DOHH2 (cell line): ENCODE measurements around the gene NKAP.
A peak's percentile ranks its signal among the peaks of the same experiment; 100 is the strongest.

Experiments
- H3F3A ChIP-seq: fragments of 200-600 bp; sonication (generic), shearing (Covaris generic); 2 replicates; pipeline ENCODE4 v1.6.0; 2016; ENCODE audit warnings: antibody characterized with exemption, mild to moderate bottlenecking; ENCODE audit not compliant: control insufficient read depth, insufficient read depth
- H3K27ac ChIP-seq: fragments of 200-600 bp; sonication (generic); 2 replicates; pipeline ENCODE4 v1.5.1; 2014; ENCODE audit warnings: low read depth, mild to moderate bottlenecking, low read length, moderate library complexity
- H3K27me3 ChIP-seq: fragments of 200-600 bp; sonication (generic); 2 replicates; pipeline ENCODE4 v1.6.1; 2014; ENCODE audit warnings: mild to moderate bottlenecking, low read length, mixed read lengths; ENCODE audit not compliant: control insufficient read depth
- H3K36me3 ChIP-seq: fragments of 200-600 bp; sonication (generic); 2 replicates; pipeline ENCODE4 v1.6.1; 2014; ENCODE audit warnings: mild to moderate bottlenecking, low read length, moderate library complexity, mixed read lengths; ENCODE audit not compliant: control insufficient read depth
- H3K4me1 ChIP-seq: fragments of 200-600 bp; sonication (generic); 2 replicates; pipeline ENCODE4 v1.6.1; 2014; ENCODE audit warnings: mild to moderate bottlenecking, low read length, mixed read lengths; ENCODE audit not compliant: control insufficient read depth
- H3K4me2 ChIP-seq: fragments of 200-600 bp; sonication (generic); 2 replicates; pipeline ENCODE4 v1.6.0; 2014; ENCODE audit warnings: mild to moderate bottlenecking, low read length, moderate library complexity
- H3K4me3 ChIP-seq: fragments of 200-600 bp; sonication (generic); 2 replicates; pipeline ENCODE4 v1.5.1; 2014; ENCODE audit warnings: mild to moderate bottlenecking, low read length, mixed read lengths
- H3K79me2 ChIP-seq: fragments of 200-600 bp; sonication (generic); 2 replicates; pipeline ENCODE4 v1.6.1; 2014; ENCODE audit warnings: mild to moderate bottlenecking, low read length, mixed read lengths; ENCODE audit not compliant: control insufficient read depth
- H3K9me2 ChIP-seq: fragments of 200-600 bp; sonication (generic); replicated peaks from 2 replicates; pipeline ENCODE4 v1.6.1; 2014; ENCODE audit warnings: mild to moderate bottlenecking, low read length, mixed read lengths; ENCODE audit not compliant: control insufficient read depth
- H3K9me3 ChIP-seq: fragments of 200-600 bp; sonication (generic); 2 replicates; pipeline ENCODE4 v1.6.1; 2014; ENCODE audit warnings: antibody characterized with exemption, low read length, mixed read lengths; ENCODE audit not compliant: control insufficient read depth, insufficient read depth
- H4K20me1 ChIP-seq: fragments of 200-600 bp; sonication (generic); 2 replicates; pipeline ENCODE4 v1.6.0; 2014; ENCODE audit warnings: low read depth, mild to moderate bottlenecking, antibody characterized with exemption, low read length, moderate library complexity; ENCODE audit not compliant: control insufficient read depth, insufficient read depth
- EZH2phosphoT487 ChIP-seq: fragments of 200-600 bp; sonication (generic); IDR thresholded peaks from 2 replicates; pipeline ENCODE4 v1.6.1; 2017; ENCODE audit warnings: borderline replicate concordance, mild to moderate bottlenecking, antibody characterized with exemption, low read length, moderate library complexity, mixed read lengths
- TF ChIP-seq, protein P1 (sequence below): fragments of 200-600 bp; sonication (generic); IDR thresholded peaks from one replicate; pipeline ENCODE4 v1.5.1; 2014; ENCODE audit warnings: antibody characterized with exemption, mild to moderate bottlenecking, low read depth, low read length; ENCODE audit not compliant: poor library complexity, severe bottlenecking

Gene NKAP

DNA sequence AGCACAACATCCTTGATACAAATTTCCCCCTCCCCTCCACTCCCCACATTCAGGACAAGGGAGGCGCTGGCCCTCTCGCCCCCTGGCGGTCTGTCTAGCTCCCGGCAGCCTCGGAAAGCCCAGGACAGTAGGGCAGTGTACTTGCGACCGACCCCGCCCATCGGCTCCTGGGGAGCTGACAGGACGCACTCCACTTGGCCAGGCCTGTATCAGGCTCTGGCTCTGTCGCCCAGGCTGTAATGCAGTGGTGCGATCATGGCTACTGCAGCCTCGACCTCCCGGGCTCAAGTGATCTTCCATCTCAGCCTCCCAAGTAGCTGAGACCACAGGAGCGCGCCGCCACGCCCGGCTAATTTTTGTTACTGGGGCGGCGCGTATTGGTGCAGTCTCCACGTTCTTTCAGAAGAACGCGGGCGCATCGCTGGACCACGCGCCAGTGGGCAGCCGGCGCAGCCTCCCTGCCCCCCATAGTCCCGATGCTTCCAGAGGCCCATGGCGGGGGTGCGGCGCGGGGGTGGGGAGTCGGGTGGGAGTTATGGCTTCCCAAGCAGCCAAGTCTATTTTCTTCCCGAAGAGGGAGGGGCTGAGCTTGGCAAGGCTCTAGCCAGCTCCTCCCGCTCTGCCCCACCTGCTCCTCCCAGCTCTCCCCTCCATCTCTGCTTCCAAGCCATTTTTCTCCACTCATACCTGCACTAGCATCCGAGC is 55.7 kb downstream of the NKAP start:
- Histone ChIP-seq H3K4me3 (peak overlapping the region; percentile 67), H4K20me1 (no peaks in the 10 kb centered on the region), H3K4me1 (peaks cover 6% of the 10 kb centered on the region), H3K79me2 (no peaks in the 10 kb centered on the region), H3K27me3 (no peaks in the 10 kb centered on the region), H3K9me2 (no peaks in the 10 kb centered on the region), H3F3A (no peaks in the 10 kb centered on the region), H3K4me2 (peak overlapping the region; percentile 65), H3K27ac (no peak overlapping the region), H3K36me3 (no peaks in the 10 kb centered on the region), H3K9me3 (no peaks in the 10 kb centered on the region)
- TF ChIP-seq, protein P1, sequence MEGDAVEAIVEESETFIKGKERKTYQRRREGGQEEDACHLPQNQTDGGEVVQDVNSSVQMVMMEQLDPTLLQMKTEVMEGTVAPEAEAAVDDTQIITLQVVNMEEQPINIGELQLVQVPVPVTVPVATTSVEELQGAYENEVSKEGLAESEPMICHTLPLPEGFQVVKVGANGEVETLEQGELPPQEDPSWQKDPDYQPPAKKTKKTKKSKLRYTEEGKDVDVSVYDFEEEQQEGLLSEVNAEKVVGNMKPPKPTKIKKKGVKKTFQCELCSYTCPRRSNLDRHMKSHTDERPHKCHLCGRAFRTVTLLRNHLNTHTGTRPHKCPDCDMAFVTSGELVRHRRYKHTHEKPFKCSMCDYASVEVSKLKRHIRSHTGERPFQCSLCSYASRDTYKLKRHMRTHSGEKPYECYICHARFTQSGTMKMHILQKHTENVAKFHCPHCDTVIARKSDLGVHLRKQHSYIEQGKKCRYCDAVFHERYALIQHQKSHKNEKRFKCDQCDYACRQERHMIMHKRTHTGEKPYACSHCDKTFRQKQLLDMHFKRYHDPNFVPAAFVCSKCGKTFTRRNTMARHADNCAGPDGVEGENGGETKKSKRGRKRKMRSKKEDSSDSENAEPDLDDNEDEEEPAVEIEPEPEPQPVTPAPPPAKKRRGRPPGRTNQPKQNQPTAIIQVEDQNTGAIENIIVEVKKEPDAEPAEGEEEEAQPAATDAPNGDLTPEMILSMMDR, result peak; percentile 63
- TF ChIP-seq EZH2phosphoT487, result no peak

DNA sequence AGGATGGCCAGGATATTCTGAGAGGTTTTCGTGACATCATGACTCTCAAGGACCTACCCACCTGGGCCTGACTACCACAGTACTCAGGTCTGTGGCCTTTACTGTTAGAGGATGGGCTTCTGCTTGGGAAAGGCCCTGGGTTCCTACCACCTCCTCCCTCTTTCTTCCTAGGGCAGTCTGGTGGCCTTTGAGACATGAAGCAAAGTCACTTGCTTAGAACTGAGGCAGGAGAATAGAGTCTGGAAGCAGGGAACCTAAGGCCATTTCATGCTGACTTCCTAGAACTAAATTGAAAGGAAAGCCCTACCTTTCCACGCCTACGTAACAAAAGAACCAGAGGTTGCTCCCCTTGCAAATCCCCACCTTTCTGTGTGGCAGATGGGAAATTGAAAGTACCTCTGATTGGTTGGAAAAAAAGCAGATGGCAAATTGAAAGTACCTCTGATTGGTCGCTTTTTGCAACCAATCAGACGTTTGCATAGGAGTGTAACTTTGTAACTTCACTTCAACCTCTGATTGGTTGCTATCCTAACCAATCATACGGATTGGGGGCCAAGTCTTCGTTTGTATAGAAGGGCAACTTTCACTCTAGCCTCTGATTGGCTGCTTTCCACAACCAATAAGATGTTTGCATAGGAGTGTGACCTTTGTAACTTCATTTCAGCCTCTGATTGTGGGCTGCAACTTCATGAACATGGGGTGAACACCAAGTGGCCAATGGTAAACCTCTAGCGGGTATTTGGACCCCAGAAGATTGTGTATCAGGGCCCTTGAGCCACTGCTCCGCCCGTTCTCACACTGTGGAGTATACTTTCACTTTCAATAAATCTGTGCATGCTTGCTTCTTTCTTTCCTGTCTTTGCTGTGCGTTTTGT is 57.8 kb downstream of the NKAP start:
- Histone ChIP-seq H3K9me3 (no peaks in the 10 kb centered on the region), H3F3A (no peaks in the 10 kb centered on the region), H3K4me1 (peaks cover 6% of the 10 kb centered on the region), H3K36me3 (no peaks in the 10 kb centered on the region), H3K27me3 (no peaks in the 10 kb centered on the region), H4K20me1 (no peaks in the 10 kb centered on the region), H3K79me2 (no peaks in the 10 kb centered on the region), H3K9me2 (no peaks in the 10 kb centered on the region), H3K4me3 (no peak overlapping the region), H3K4me2 (no peak overlapping the region), H3K27ac (no peak overlapping the region)
- no peak for TF ChIP-seq EZH2phosphoT487
- TF ChIP-seq, protein P1, result no peak

DNA sequence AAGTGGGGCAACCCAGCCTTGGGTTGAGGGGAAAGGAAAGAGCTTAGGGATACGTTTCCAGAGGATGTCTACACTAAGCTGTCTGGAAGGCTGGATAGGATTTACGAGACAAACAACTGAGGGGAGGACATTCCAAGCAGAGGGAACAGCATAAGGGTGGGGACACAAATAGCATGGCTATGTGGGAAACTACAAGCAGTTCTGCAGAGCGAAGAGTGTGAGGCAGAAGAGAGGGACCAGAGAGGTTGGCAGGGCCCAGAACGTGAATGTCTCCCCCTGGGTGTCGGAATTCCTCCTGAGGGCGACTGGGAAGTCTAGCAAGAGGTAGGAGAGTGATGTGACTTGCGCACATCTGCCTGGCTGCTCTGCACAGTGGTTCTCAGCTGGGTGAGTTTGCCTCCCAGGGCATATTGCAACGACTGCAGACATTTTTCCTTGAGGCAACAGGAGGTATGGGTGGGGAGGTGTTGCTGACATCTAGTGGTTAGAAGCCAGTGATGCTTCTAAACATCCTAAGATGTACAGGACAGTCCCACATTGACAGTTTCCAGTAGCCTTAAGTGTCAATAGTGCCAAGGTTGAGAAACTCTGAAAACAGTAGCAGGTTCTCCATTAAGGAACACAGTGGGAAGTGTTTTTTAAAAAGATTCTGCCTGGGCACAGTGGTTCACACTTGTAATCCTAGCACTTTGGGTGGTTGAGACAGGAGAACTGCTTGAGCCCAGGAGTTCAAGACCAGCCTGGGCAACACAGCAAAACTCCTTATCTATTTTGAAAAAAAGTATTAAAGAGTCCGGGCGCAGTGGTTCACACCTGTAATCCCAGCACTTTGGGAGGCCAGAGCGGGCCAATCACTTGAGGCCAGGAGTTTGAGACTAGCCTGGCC is 62.8 kb downstream of the NKAP start:
- Histone ChIP-seq H3K4me2 (no peak overlapping the region), H3K27me3 (no peaks in the 10 kb centered on the region), H3K9me3 (no peaks in the 10 kb centered on the region), H3K4me3 (no peak overlapping the region), H3K36me3 (peaks cover 12% of the 10 kb centered on the region), H3K9me2 (no peaks in the 10 kb centered on the region), H3K4me1 (peaks cover 13% of the 10 kb centered on the region), H3K27ac (no peak overlapping the region), H3F3A (no peaks in the 10 kb centered on the region), H3K79me2 (peaks cover under 1% of the 10 kb centered on the region; the same call in 1 of the 2 replicates), H4K20me1 (no peaks in the 10 kb centered on the region)
- no peak for TF ChIP-seq EZH2phosphoT487
- TF ChIP-seq, protein P1, result peak; percentile 60
